Measurements from ENCODE around the gene PRRX2.

Gene PRRX2

GRCh38 chr9:129637102-129637501 is 28.3 kb upstream of the PRRX2 start:
- no peak for DNase-seq

GRCh38 chr9:129637673-129638439 is 27.6 kb upstream of the PRRX2 start:
- no peak for DNase-seq

GRCh38 chr9:129639034-129639630 is 26.3 kb upstream of the PRRX2 start:
- no peak for DNase-seq

GRCh38 chr9:129639756-129640085 is 25.7 kb upstream of the PRRX2 start:
- DNase-seq: no peak

- peak; percentile 83 for DNase-seq
These were observed 25.2 kb upstream of the PRRX2 start for GRCh38 chr9:129640086-129640870.

- no peak for DNase-seq
These were observed 24.3 kb upstream of the PRRX2 start for GRCh38 chr9:129640871-129641749.

- DNase-seq: peak; percentile 87
These were observed 23.5 kb upstream of the PRRX2 start, which contains the start of gene ASB6 for GRCh38 chr9:129641750-129642585. Gene ASB6 (minus strand): TSS chr9:129642151. CDS start chr9:129641999, 152 bp downstream.

GRCh38 chr9:129643706-129644105 is 21.7 kb upstream of the PRRX2 start:
- DNase-seq: no peak

- DNase-seq: no peak
These were observed 21.1 kb upstream of the PRRX2 start for GRCh38 chr9:129644365-129644764.

GRCh38 chr9:129644902-129645301 is 20.5 kb upstream of the PRRX2 start:
- DNase-seq: no peak

- DNase-seq: no peak
These were observed 19.2 kb upstream of the PRRX2 start for GRCh38 chr9:129646252-129646651.

- no peak for DNase-seq
These were observed 18.8 kb upstream of the PRRX2 start for GRCh38 chr9:129646654-129647053.

GRCh38 chr9:129647635-129648034 is 17.8 kb upstream of the PRRX2 start:
- DNase-seq: no peak

- DNase-seq: no peak
These were observed 17.2 kb upstream of the PRRX2 start for GRCh38 chr9:129648092-129648763.

GRCh38 chr9:129648764-129649115 is 16.7 kb upstream of the PRRX2 start:
- no peak for DNase-seq

GRCh38 chr9:129649726-129650679 is 15.4 kb upstream of the PRRX2 start:
- no peak for DNase-seq

- no peak for DNase-seq
These were observed 14.7 kb upstream of the PRRX2 start for GRCh38 chr9:129650680-129651235.

- DNase-seq: no peak
These were observed 11.5 kb upstream of the PRRX2 start for GRCh38 chr9:129653823-129654553.

- DNase-seq: no peak
These were observed 10.8 kb upstream of the PRRX2 start for GRCh38 chr9:129654554-129655040.

Measured in NCI-H2227 treated with DMSO at 0.1 percent for 48 hours (cell line).